HG02759 (cell line): ENCODE measurements around the gene MAPRE2.

Source experiments
- ATAC-seq: cut with Tn5 transposase; IDR thresholded peaks from one replicate; pipeline ENCODE4 v1.9.1; 2021; ENCODE audit warnings: mild to moderate bottlenecking, moderate library complexity; ENCODE audit not compliant: unreplicated experiment

The MAPRE2 gene

GRCh38 chr18:35061336-35061735, 20.1 kb downstream of the MAPRE2 start:
- ATAC-seq: no peak

GRCh38 chr18:35061804-35062203, 20.6 kb downstream of the MAPRE2 start:
- ATAC-seq: no peak

- no peak for ATAC-seq
Observed at GRCh38 chr18:35062408-35062807, 21.2 kb downstream of the MAPRE2 start.

- ATAC-seq: no peak
Observed at GRCh38 chr18:35063875-35064690, 22.9 kb downstream of the MAPRE2 start.

- no peak for ATAC-seq
Observed at GRCh38 chr18:35067454-35067853, 26.2 kb downstream of the MAPRE2 start.

GRCh38 chr18:35071819-35072247, 30.6 kb downstream of the MAPRE2 start:
- ATAC-seq: peak; percentile 84

GRCh38 chr18:35072616-35073015, 31.4 kb downstream of the MAPRE2 start:
- no peak for ATAC-seq

GRCh38 chr18:35073186-35074105, 32.2 kb downstream of the MAPRE2 start:
- no peak for ATAC-seq

- no peak for ATAC-seq
Observed at GRCh38 chr18:35074581-35074980, 33.4 kb downstream of the MAPRE2 start.

GRCh38 chr18:35075132-35075531, 33.9 kb downstream of the MAPRE2 start:
- ATAC-seq: no peak

GRCh38 chr18:35076135-35076924, 35.1 kb downstream of the MAPRE2 start:
- ATAC-seq: no peak

GRCh38 chr18:35077937-35078336, 36.7 kb downstream of the MAPRE2 start:
- ATAC-seq: no peak

GRCh38 chr18:35080058-35080457, 38.8 kb downstream of the MAPRE2 start:
- ATAC-seq: no peak

- ATAC-seq: no peak
Observed at GRCh38 chr18:35083174-35083712, 42.0 kb downstream of the MAPRE2 start.

- no peak for ATAC-seq
Observed at GRCh38 chr18:35084494-35085449, 43.6 kb downstream of the MAPRE2 start.

GRCh38 chr18:35085450-35086380, 44.5 kb downstream of the MAPRE2 start:
- ATAC-seq: no peak

GRCh38 chr18:35086704-35087103, 45.5 kb downstream of the MAPRE2 start:
- ATAC-seq: no peak

GRCh38 chr18:35087726-35088125, 46.5 kb downstream of the MAPRE2 start:
- no peak for ATAC-seq
